ENCODE measurements around the gene PRKD2. TPM values are rescaled to one million over a fixed set of nuclear protein-coding genes. Genes with fewer than 3 reads are reported as not detected.

PRKD2 gene
- total and polyA plus RNA-seq, 10 of the 15 experiments (the other 5 are each of a cell fraction or from before 2014, with no cell fraction given) = 2.3 to 98.8 (median 32.9) TPM

DNA sequence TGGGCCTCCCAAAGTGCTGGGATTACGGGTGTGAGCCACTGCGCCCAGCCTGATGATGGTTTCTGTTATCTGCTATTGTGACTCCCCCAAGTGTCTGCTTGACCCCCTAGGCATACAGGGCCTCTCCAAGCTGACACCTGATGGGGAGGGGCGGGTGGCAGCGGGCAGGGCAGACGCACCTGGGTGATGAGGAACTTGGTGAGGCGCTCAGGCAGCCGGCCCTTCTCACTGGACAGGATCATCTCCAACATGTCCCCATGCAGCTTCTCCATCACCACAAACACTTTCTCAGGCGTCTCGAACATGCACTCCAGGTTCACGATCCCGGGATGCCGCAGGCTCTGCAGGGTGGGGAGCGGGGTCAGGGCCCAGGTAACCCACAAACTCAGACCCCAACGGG, 27.6 kb downstream of the PRKD2 start (continued):
- no peak for TF ChIP-seq ATF2 (IDR thresholded peaks at IDR 0.05; ENCODE audit: low read length)
- TF ChIP-seq EZH2 (IDR thresholded peaks at IDR 0.05; ENCODE audit: borderline replicate concordance, control insufficient read depth, low read depth, low read length) = no peak
- TF ChIP-seq TCF3 (IDR thresholded peaks at IDR 0.05; ENCODE audit: borderline replicate concordance, insufficient read depth, low read depth, low read length) = no peak
- no peak for TF ChIP-seq MEF2B (IDR thresholded peaks at IDR 0.05; ENCODE audit: partially characterized antibody, poor library complexity, severe bottlenecking)
- no peak for TF ChIP-seq ZBTB11 (CRISPR knock-in tag; IDR thresholded peaks at IDR 0.05)
- no peak for TF ChIP-seq SPI1 (IDR thresholded peaks at IDR 0.05; ENCODE audit: borderline replicate concordance, insufficient read depth, low read depth, low read length)
- TF ChIP-seq E4F1 (IDR thresholded peaks at IDR 0.05; ENCODE audit: borderline replicate concordance, partially characterized antibody) = no peak
- no peak for TF ChIP-seq SREBF1 (IDR thresholded peaks at IDR 0.05; ENCODE audit: low read length)
- TF ChIP-seq BACH1 (IDR thresholded peaks at IDR 0.05; ENCODE audit: borderline replicate concordance) = no peak

All from GM12878 (cell line).